Endothelial cell of umbilical vein (primary cell): ENCODE measurements around the gene SLC7A6OS. TPM values are rescaled to one million over a fixed set of nuclear protein-coding genes. Genes with fewer than 3 reads are reported as not detected.

Experiments
- BruUV-seq: library from RNA; stranded (reverse); fragments of 400-500 nt; replicated peaks from 2 replicates; lab custom pipeline; 2021; lab: Mats Ljungman, UMichigan
- CTCF ChIA-PET: fragments of 300-600, 350-600 bp; sonication (Branson Sonifier 250); formaldehyde crosslinking; loops from one replicate; lab custom pipeline; 2021; ENCODE audit warnings: antibody characterized with exemption, inconsistent platforms; lab: Charles Lee
- POLR2A ChIA-PET: fragments of 300-600, 350-600 bp; sonication (Branson Sonifier 250); formaldehyde crosslinking; loops from one replicate; lab custom pipeline; 2021; ENCODE audit warnings: antibody characterized with exemption, inconsistent platforms; lab: Charles Lee
- DNase-seq: peaks from one replicate; pipeline ENCODE4 v3.0.0-alpha.2; 2011; ENCODE audit warnings: low read depth, low spot score
- FAIRE-seq: peaks from 2 replicates; lab custom pipeline; 2011; peaks lifted over from hg19 to GRCh38; lab: Jason Lieb, UNC
- H2AFZ ChIP-seq: 2 replicates; pipeline ENCODE4 v1.6.0; 2012; ENCODE audit warnings: low read depth, low read length, control low read depth, inconsistent platforms
- H3K27ac ChIP-seq: 2 replicates; pipeline ENCODE4 v1.5.1; 2011; ENCODE audit warnings: low read depth, mild to moderate bottlenecking, control low read depth, low read length, moderate library complexity; ENCODE audit not compliant: insufficient read depth
- H3K27me3 ChIP-seq, 2 experiments: 2 replicates each; pipeline versions ENCODE4 v1.6.0 to v1.6.1; 2011; ENCODE audit warnings: low read length in 2 of 2, mixed read lengths in 1 of 2; ENCODE audit not compliant: control insufficient read depth in 2 of 2, insufficient read depth in 2 of 2
- H3K36me3 ChIP-seq, 2 experiments: 2 replicates in 1 of 2; 3 replicates in 1 of 2; pipeline ENCODE4 v1.5.1; 2011; ENCODE audit warnings: low read length in 2 of 2, mild to moderate bottlenecking in 1 of 2, moderate library complexity in 1 of 2; ENCODE audit not compliant: control insufficient read depth in 2 of 2, insufficient read depth in 2 of 2; ENCODE audit errors: extremely low read depth in 1 of 2
- H3K4me1 ChIP-seq: 3 replicates; pipeline ENCODE4 v1.5.1; 2011; ENCODE audit warnings: mild to moderate bottlenecking, low read length; ENCODE audit not compliant: control insufficient read depth, insufficient read depth; ENCODE audit errors: extremely low read depth
- H3K4me2 ChIP-seq: 2 replicates; pipeline ENCODE4 v1.6.1; 2011; ENCODE audit warnings: low read length, control low read depth, mixed read lengths; ENCODE audit not compliant: insufficient read depth
- H3K4me3 ChIP-seq, 3 experiments: fragments of 200-600 bp in 1 of 3; sonication (generic), shearing (Covaris generic) in 1 of 3; replicated peaks in 1 of 3; 2 replicates each; pipeline ENCODE4 v1.5.1; 2011 to 2016; ENCODE audit warnings: control low read depth in 3 of 3, low read length in 3 of 3, mild to moderate bottlenecking in 2 of 3, inconsistent platforms in 1 of 3, low read depth in 1 of 3, moderate library complexity in 1 of 3; ENCODE audit not compliant: insufficient read depth in 1 of 3
- H3K79me2 ChIP-seq: 2 replicates; pipeline ENCODE4 v1.6.0; 2012; ENCODE audit warnings: low read length, inconsistent platforms; ENCODE audit not compliant: control insufficient read depth, insufficient read depth
- H3K9ac ChIP-seq: replicated peaks from 2 replicates; pipeline ENCODE3; 2011; ENCODE audit warnings: low read length, control low read depth; ENCODE audit not compliant: insufficient read depth; ENCODE audit errors: extremely low read depth
- H3K9me1 ChIP-seq: replicated peaks from 3 replicates; pipeline ENCODE4 v1.6.0; 2011; ENCODE audit warnings: mild to moderate bottlenecking, low read length; ENCODE audit not compliant: control insufficient read depth, insufficient read depth; ENCODE audit errors: extremely low read depth
- H3K9me3 ChIP-seq: replicated peaks from 2 replicates; pipeline ENCODE4 v1.5.1; 2012; ENCODE audit warnings: low read length, inconsistent platforms; ENCODE audit not compliant: control insufficient read depth, insufficient read depth
- H4K20me1 ChIP-seq: replicated peaks from 2 replicates; pipeline ENCODE3; 2011; ENCODE audit warnings: mild to moderate bottlenecking, low read length; ENCODE audit not compliant: control insufficient read depth, insufficient read depth; ENCODE audit errors: extremely low read depth
- EZH2 ChIP-seq: IDR thresholded peaks from 2 replicates; pipeline ENCODE4 v1.6.1; 2012; ENCODE audit warnings: borderline replicate concordance, low read depth, mild to moderate bottlenecking, moderate library complexity, low read length, inconsistent platforms; ENCODE audit not compliant: severe bottlenecking
- FOS ChIP-seq: IDR thresholded peaks from 2 replicates; pipeline ENCODE4 v1.6.1; 2011; ENCODE audit warnings: mild to moderate bottlenecking, low read length, moderate library complexity, borderline replicate concordance; ENCODE audit not compliant: insufficient read depth
- GATA2 ChIP-seq: IDR thresholded peaks from 2 replicates; pipeline ENCODE4 v1.7.0; 2011; ENCODE audit warnings: low read depth, mild to moderate bottlenecking, moderate library complexity, mixed read lengths, low read length; ENCODE audit not compliant: insufficient read length, insufficient read depth
- JUN ChIP-seq: IDR thresholded peaks from 2 replicates; pipeline ENCODE4 v1.6.1; 2011; ENCODE audit warnings: borderline replicate concordance, low read depth; ENCODE audit not compliant: insufficient read length, insufficient read depth
- MYC ChIP-seq: IDR thresholded peaks from one replicate; pipeline ENCODE4 v1.6.1; 2011; ENCODE audit warnings: mild to moderate bottlenecking, low read depth, low read length
- POLR2A ChIP-seq: IDR thresholded peaks from 2 replicates; pipeline ENCODE4 v1.6.1; 2012; ENCODE audit warnings: low read depth, mild to moderate bottlenecking, control low read depth, low read length
- POLR2AphosphoS5 ChIP-seq: IDR thresholded peaks from 2 replicates; pipeline ENCODE4 v1.6.1; 2012; ENCODE audit warnings: low read depth, mild to moderate bottlenecking, control low read depth, low read length, moderate library complexity; ENCODE audit not compliant: insufficient read depth
- dilution Hi-C: fragments of 300-500 bp; cut with MboI; formaldehyde crosslinking; loops from one replicate; pipeline ENCODE4 v1.15.0; 2019; ENCODE audit warnings: low sequenced_read_pairs; ENCODE audit not compliant: extremely low pct_ligation_motif_present
- intact Hi-C: fragments of 100-400 bp; cut with micrococcal nuclease; formaldehyde crosslinking; loops from one replicate; pipeline ENCODE4 v1.10.0; 2022
- polyA plus RNA-seq, 4 experiments: library from polyadenylated mRNA; depleted of rRNA in 3 of 4; stranded (reverse) in 3 of 4; unstranded in 1 of 4; fragments of >200 nt; gene quantifications; 2 replicates each; pipeline versions ENCODE4 v1.2.1 to v1.2.3, GENCODE V29; 2011 to 2012; ENCODE audit warnings: missing spikeins in 1 of 4
- total RNA-seq: library from RNA; stranded (reverse); gene quantifications from 2 replicates; pipeline ENCODE4 v1.2.3, GENCODE V29; 2021
- TF ChIP-seq, protein P1 (sequence below): IDR thresholded peaks from 2 replicates; pipeline ENCODE4 v1.6.1; 2011; ENCODE audit not compliant: insufficient read depth, insufficient read length
- TF ChIP-seq, protein P2 (sequence below), 2 donors: IDR thresholded peaks; 1 replicate in 1 of 2; 2 replicates in 1 of 2; pipeline ENCODE4 v1.5.1; 2011; ENCODE audit warnings: low read length in 2 of 2, mild to moderate bottlenecking in 2 of 2, moderate library complexity in 2 of 2, control low read depth in 1 of 2, inconsistent platforms in 1 of 2, low read depth in 1 of 2; ENCODE audit not compliant: insufficient read depth in 1 of 2; ENCODE audit errors: extremely low read depth in 1 of 2

SLC7A6OS gene
- total and polyA plus RNA-seq, 2 donors (not counting 3 experiments of a cell fraction or from before 2014, with no cell fraction given): 8.3 to 22.9 TPM

DNA sequence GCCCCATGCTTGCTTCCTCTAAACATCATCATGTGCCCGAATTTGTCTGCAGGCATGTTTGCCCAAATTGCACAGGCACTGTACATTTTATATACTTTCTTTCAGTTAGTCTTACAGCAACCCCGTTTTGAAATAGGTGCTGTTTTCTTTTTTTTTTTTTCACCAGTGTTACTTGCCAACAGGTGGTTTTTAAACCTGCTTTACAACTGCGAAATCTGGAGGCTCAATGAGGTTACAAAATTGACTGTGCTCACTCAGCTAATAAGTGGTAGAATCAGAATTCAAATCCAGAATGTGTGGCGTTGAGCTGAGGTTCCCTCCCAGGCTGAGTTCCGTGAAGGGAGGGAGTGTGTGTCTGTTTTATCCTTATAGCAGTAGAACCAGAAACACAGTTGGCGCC, 59.8 kb downstream of the SLC7A6OS start:
- dilution Hi-C loops: no loop called here
- no peak for FAIRE-seq
- Histone ChIP-seq H3K36me3 (peaks cover 0 to 16% of the 10 kb centered on the region in 2 experiments), H3K4me2 (no peak overlapping the region), H3K27ac (no peak overlapping the region), H3K27me3 (no peaks in the 10 kb centered on the region), H3K9ac (no peak overlapping the region), H3K4me1 (no peaks in the 10 kb centered on the region), H3K9me1 (no peaks in the 10 kb centered on the region), H3K9me3 (no peaks in the 10 kb centered on the region), H2AFZ (no peak overlapping the region), H4K20me1 (no peaks in the 10 kb centered on the region), H3K79me2 (no peaks in the 10 kb centered on the region), H3K4me3 (no peak overlapping the region)
- ChIA-PET CTCF (interaction anchor here (1.1 to 5.8 kb wide), 5 partner anchors 9 to 14 kb away, joined by 3 to 33 read pairs (median 5); partner anchors contain the start of gene SLC7A6), POLR2A (no interaction called here)
- no TSS peak for BruUV-seq
- no peak for DNase-seq
- TF ChIP-seq, protein P1, sequence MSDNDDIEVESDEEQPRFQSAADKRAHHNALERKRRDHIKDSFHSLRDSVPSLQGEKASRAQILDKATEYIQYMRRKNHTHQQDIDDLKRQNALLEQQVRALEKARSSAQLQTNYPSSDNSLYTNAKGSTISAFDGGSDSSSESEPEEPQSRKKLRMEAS: no peak
- TF ChIP-seq FOS: no peak
- TF ChIP-seq MYC: no peak
- TF ChIP-seq, protein P2, sequence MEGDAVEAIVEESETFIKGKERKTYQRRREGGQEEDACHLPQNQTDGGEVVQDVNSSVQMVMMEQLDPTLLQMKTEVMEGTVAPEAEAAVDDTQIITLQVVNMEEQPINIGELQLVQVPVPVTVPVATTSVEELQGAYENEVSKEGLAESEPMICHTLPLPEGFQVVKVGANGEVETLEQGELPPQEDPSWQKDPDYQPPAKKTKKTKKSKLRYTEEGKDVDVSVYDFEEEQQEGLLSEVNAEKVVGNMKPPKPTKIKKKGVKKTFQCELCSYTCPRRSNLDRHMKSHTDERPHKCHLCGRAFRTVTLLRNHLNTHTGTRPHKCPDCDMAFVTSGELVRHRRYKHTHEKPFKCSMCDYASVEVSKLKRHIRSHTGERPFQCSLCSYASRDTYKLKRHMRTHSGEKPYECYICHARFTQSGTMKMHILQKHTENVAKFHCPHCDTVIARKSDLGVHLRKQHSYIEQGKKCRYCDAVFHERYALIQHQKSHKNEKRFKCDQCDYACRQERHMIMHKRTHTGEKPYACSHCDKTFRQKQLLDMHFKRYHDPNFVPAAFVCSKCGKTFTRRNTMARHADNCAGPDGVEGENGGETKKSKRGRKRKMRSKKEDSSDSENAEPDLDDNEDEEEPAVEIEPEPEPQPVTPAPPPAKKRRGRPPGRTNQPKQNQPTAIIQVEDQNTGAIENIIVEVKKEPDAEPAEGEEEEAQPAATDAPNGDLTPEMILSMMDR (IDR thresholded peaks at IDR 0.05; ENCODE audit: extremely low read depth in 1 of 2, insufficient read depth in 1 of 2, low read depth in 1 of 2, low read length in 2 of 2): no peak
- TF ChIP-seq JUN: no peak
- no peak for TF ChIP-seq GATA2
- TF ChIP-seq EZH2: no peak
- no peak for TF ChIP-seq POLR2A
- no peak for TF ChIP-seq POLR2AphosphoS5
- intact Hi-C loops: no loop called here
